Epithelial cell of esophagus (primary cell): ENCODE results near the gene CDK5R1.
A peak's percentile ranks its signal among the peaks of the same experiment; 100 is the strongest.

ENCODE experiments used
- DNase-seq: peaks from one replicate; pipeline ENCODE4 v3.0.0; 2010; ENCODE audit warnings: low read depth
- H3K4me3 ChIP-seq: 2 replicates; pipeline ENCODE4 v1.5.1; 2011; ENCODE audit warnings: mild to moderate bottlenecking, low read length, control low read depth
- TF ChIP-seq, protein P1 (sequence below): IDR thresholded peaks from 2 replicates; pipeline ENCODE4 v1.5.1; 2011; ENCODE audit warnings: low read depth, mild to moderate bottlenecking, low read length, control low read depth, inconsistent platforms; ENCODE audit not compliant: insufficient read depth; ENCODE audit errors: missing control alignments

Gene CDK5R1

DNA sequence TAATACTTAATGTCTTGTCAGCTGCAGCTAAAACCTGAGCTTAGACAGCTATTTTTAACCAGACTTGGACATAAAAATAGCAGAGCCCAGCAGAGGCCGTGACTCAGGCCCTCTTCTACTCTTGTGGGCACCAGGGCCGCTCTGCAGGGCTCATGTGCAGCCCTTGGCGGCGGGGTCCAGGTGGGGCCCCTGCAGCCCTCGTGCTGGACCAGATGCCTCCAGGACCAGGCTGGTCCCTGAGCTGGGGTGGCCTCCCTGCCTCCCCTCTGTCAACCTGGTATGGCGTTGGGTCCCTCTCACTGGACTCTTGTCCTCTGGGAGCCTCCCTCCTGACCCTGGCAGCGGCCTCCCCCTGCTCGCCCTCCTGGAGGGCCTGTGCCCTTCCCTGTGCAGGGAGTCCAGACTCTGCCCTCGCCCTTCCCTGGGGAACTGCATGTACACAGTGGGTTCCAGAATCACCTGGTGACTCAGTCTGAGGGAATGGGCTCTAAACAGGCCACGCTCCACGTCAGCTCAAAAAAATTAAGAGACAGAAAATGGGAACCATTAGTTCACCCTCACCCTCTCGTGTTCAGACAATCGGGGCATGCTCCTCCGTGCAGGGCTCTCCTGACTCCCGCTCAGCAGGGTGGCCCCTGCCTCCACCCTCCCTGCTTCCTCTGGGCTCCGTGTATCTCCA is 9.7 kb downstream of the CDK5R1 start:
- H3K4me3 ChIP-seq, result no peak overlapping the region
- TF ChIP-seq, protein P1, sequence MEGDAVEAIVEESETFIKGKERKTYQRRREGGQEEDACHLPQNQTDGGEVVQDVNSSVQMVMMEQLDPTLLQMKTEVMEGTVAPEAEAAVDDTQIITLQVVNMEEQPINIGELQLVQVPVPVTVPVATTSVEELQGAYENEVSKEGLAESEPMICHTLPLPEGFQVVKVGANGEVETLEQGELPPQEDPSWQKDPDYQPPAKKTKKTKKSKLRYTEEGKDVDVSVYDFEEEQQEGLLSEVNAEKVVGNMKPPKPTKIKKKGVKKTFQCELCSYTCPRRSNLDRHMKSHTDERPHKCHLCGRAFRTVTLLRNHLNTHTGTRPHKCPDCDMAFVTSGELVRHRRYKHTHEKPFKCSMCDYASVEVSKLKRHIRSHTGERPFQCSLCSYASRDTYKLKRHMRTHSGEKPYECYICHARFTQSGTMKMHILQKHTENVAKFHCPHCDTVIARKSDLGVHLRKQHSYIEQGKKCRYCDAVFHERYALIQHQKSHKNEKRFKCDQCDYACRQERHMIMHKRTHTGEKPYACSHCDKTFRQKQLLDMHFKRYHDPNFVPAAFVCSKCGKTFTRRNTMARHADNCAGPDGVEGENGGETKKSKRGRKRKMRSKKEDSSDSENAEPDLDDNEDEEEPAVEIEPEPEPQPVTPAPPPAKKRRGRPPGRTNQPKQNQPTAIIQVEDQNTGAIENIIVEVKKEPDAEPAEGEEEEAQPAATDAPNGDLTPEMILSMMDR, result no peak
- peak; percentile 94 for DNase-seq

GRCh38 chr17:32497431-32498205 is 10.8 kb downstream of the CDK5R1 start:
- TF ChIP-seq, protein P1, result peak; percentile 22
- H3K4me3 ChIP-seq, result no peak overlapping the region
- DNase-seq, result peak; percentile 52

- TF ChIP-seq, protein P1, result no peak
- H3K4me3 ChIP-seq, result no peak overlapping the region
- no peak for DNase-seq
Measured at GRCh38 chr17:32498391-32498790, 11.6 kb downstream of the CDK5R1 start.

- TF ChIP-seq, protein P1, result no peak
- DNase-seq, result no peak
- H3K4me3 ChIP-seq, result no peak overlapping the region
Measured at GRCh38 chr17:32502013-32502412, 15.2 kb downstream of the CDK5R1 start.

DNA sequence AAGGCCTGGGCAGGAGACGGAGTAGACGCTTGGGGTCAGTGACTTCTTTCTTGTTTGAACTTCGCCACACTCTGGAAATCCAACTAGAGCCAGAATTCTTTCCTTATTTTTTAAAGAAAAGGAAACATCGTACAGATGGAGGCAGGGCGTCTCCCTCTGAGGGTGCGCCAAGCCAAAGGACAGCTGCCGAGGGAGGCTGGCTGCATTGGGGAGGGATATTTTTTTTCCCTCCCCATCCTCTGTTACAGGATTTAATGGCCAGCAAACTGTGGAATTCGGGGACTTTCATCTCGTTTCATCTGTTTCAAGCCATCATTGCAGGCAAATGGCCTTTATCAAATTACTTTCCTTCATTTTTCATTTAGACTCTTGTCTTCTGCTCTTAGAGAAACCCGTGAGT is 15.9 kb downstream of the CDK5R1 start:
- H3K4me3 ChIP-seq, result no peak overlapping the region
- TF ChIP-seq, protein P1, result no peak

GRCh38 chr17:32503251-32504165 is 16.7 kb downstream of the CDK5R1 start:
- DNase-seq, result peak; percentile 75
- no peak overlapping the region for H3K4me3 ChIP-seq
- TF ChIP-seq, protein P1, result no peak

More for the DNA sequence above, 15.9 kb downstream of the CDK5R1 start:
- DNase-seq, result no peak
